Smooth muscle cell (in vitro differentiated cells): Measurements from ENCODE around the gene FBN2. TPM values are rescaled to one million over a fixed set of nuclear protein-coding genes. Genes with fewer than 3 reads are reported as not detected.

Experiments used
- DNase-seq: peaks from one replicate; lab custom pipeline; 2025; ENCODE audit not compliant: unreplicated experiment; lab: John Stamatoyannopoulos, UW
- H2AFZ ChIP-seq: fragments of 200-600 bp; sonication (generic); 2 replicates; pipeline ENCODE4 v1.6.0; 2016; ENCODE audit warnings: antibody characterized with exemption, low read depth, mild to moderate bottlenecking
- H3F3A ChIP-seq: fragments of 200-600 bp; sonication (generic); 2 replicates; pipeline ENCODE4 v1.6.0; 2017; ENCODE audit warnings: antibody characterized with exemption, low read depth
- H3K27ac ChIP-seq: fragments of 200-600 bp; sonication (generic); 2 replicates; pipeline ENCODE4 v1.5.1; 2016; ENCODE audit warnings: low read depth, mild to moderate bottlenecking
- H3K27me3 ChIP-seq: fragments of 200-600 bp; sonication (generic); 2 replicates; pipeline ENCODE4 v1.6.1; 2016; ENCODE audit warnings: low read depth, mild to moderate bottlenecking
- H3K36me3 ChIP-seq: fragments of 200-600 bp; sonication (generic); 2 replicates; pipeline ENCODE4 v1.5.1; 2016; ENCODE audit warnings: low read depth
- H3K4me1 ChIP-seq: fragments of 200-600 bp; sonication (generic); 2 replicates; pipeline ENCODE4 v1.5.1; 2016; ENCODE audit warnings: low read depth
- H3K4me2 ChIP-seq: fragments of 200-600 bp; sonication (generic); 2 replicates; pipeline ENCODE4 v1.6.0; 2016; ENCODE audit warnings: mild to moderate bottlenecking
- H3K4me3 ChIP-seq: fragments of 200-600 bp; sonication (generic); 2 replicates; pipeline ENCODE4 v1.5.1; 2016; ENCODE audit warnings: mild to moderate bottlenecking
- H3K79me2 ChIP-seq: fragments of 200-600 bp; sonication (generic); 2 replicates; pipeline ENCODE4 v1.6.0; 2016; ENCODE audit warnings: low read depth, mild to moderate bottlenecking
- H3K9ac ChIP-seq: fragments of 200-600 bp; sonication (generic); 2 replicates; pipeline ENCODE4 v1.6.0; 2016; ENCODE audit warnings: low read depth
- H3K9me3 ChIP-seq: fragments of 200-600 bp; sonication (generic); replicated peaks from 2 replicates; pipeline ENCODE4 v1.5.1; 2016; ENCODE audit warnings: low read depth
- H4K20me1 ChIP-seq: fragments of 200-600 bp; sonication (generic); 2 replicates; pipeline ENCODE4 v1.6.0; 2016; ENCODE audit warnings: low read depth
- WGBS: methylation state at CpG from one replicate; pipeline ENCODE4 v1.1.7; 2016; ENCODE audit warnings: low lambda C conversion rate; 5-methylcytosine and 5-hydroxymethylcytosine counted together
- polyA plus RNA-seq: library from polyadenylated mRNA; unstranded; fragments of >200 nt; fragmentation: Nextera tagmentation; extraction: Ambion mirVana; gene quantifications from 2 replicates; pipeline ENCODE4 v1.2.1, GENCODE V29; 2016
- total RNA-seq: library from RNA; depleted of rRNA; stranded (reverse); fragments of >200 nt; gene quantifications from 2 replicates; pipeline ENCODE4 v1.2.3, GENCODE V29; 2014
- TF ChIP-seq, protein P1 (sequence below): fragments of 200-600 bp; sonication (generic); IDR thresholded peaks from 2 replicates; pipeline ENCODE4 v1.5.1; 2017; ENCODE audit warnings: borderline replicate concordance, mild to moderate bottlenecking, antibody characterized with exemption; ENCODE audit not compliant: insufficient read depth, poor library complexity, severe bottlenecking

Gene FBN2
- total and polyA plus RNA-seq, 2 experiments from 2014 or later, result 17.2 to 25.9 TPM

DNA sequence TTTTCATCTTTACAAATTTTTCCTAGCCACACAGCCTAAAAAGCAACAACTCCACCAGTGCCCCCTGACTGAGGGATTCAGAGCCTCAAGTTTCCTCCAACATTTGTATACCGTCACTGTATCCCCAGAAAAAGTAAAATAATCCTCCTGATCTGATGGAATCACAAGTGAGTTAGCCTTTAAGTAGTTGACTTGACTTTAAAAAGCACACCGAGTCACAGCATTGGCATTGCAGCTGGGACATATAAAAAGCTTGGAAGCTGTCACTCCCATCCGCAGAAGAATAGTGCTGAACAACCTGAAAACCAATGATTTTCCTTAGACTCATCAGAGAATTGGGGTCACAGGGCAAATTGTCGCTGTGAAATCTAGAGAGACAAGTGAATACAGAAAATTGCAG lies 41.6 kb upstream of the FBN2 start:
- DNase-seq, result no peak
- Histone ChIP-seq H3K4me1 (no peaks in the 10 kb centered on the region), H3K27me3 (no peaks in the 10 kb centered on the region), H3K27ac (no peak overlapping the region), H3K4me2 (peak overlapping the region; percentile 3), H3K9me3 (no peaks in the 10 kb centered on the region), H3F3A (no peaks in the 10 kb centered on the region), H3K4me3 (no peak overlapping the region), H2AFZ (no peak overlapping the region), H3K36me3 (no peaks in the 10 kb centered on the region), H3K9ac (no peak overlapping the region), H3K79me2 (no peaks in the 10 kb centered on the region), H4K20me1 (no peaks in the 10 kb centered on the region)
- TF ChIP-seq, protein P1, sequence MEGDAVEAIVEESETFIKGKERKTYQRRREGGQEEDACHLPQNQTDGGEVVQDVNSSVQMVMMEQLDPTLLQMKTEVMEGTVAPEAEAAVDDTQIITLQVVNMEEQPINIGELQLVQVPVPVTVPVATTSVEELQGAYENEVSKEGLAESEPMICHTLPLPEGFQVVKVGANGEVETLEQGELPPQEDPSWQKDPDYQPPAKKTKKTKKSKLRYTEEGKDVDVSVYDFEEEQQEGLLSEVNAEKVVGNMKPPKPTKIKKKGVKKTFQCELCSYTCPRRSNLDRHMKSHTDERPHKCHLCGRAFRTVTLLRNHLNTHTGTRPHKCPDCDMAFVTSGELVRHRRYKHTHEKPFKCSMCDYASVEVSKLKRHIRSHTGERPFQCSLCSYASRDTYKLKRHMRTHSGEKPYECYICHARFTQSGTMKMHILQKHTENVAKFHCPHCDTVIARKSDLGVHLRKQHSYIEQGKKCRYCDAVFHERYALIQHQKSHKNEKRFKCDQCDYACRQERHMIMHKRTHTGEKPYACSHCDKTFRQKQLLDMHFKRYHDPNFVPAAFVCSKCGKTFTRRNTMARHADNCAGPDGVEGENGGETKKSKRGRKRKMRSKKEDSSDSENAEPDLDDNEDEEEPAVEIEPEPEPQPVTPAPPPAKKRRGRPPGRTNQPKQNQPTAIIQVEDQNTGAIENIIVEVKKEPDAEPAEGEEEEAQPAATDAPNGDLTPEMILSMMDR, result no peak
- 59% methylated on average over 4 of the region's 4 CpGs for WGBS

DNA sequence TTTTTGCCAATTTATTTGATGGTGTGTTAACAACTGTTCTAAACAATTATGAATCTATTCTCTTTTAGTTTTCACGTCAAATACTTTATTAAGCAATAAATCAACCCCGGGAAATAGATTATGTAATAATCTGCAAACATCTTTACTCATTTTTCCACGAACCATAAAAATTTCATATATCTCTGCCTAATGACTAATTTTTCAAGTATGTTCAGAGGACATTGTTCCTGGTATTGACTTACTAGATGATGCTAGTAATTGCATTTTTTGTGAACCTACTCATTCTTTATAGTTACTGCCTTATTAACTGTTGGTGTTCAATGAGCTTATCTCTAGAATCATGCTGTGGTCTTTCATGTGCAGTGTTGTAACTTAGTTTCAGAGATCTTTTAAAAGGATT lies 41.0 kb upstream of the FBN2 start:
- Histone ChIP-seq H3K9me3 (no peaks in the 10 kb centered on the region), H4K20me1 (no peaks in the 10 kb centered on the region), H3K4me2 (peak overlapping the region; percentile 3), H3K9ac (no peak overlapping the region), H2AFZ (no peak overlapping the region), H3K4me1 (no peaks in the 10 kb centered on the region), H3K79me2 (no peaks in the 10 kb centered on the region), H3F3A (peaks cover 5% of the 10 kb centered on the region), H3K27ac (no peak overlapping the region), H3K4me3 (no peak overlapping the region), H3K27me3 (no peaks in the 10 kb centered on the region), H3K36me3 (no peaks in the 10 kb centered on the region)
- 61% methylated on average over 3 of the region's 3 CpGs for WGBS
- TF ChIP-seq, protein P1, result no peak
- DNase-seq, result no peak

DNA sequence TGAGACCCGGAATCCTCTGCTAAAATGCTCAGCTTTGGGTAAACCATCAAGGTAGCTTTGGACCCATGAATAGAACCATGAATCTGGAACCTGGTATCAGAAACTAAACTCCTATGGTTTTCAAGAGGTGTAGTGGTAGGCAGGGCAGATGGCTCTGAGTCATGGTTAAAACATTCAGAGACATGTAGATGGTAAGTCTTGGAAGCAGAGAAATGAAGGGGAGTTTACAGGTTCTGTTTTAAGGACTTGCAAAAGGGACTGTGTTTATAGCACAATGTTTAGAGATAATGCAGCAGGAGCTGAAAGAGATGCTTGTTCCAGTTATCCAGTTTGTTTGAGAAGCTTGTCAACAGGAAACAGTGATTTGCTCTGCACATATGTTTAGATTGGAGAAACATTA lies 36.0 kb upstream of the FBN2 start:
- H3K79me2 ChIP-seq, result no peaks in the 10 kb centered on the region
- peaks cover 20% of the 10 kb centered on the region for H3F3A ChIP-seq
- H3K9me3 ChIP-seq, result no peaks in the 10 kb centered on the region
- peak overlapping the region; percentile 30 for H3K4me2 ChIP-seq
- H3K27me3 ChIP-seq, result no peaks in the 10 kb centered on the region
- H3K4me1 ChIP-seq, result no peaks in the 10 kb centered on the region
- no peak for DNase-seq
- H3K4me3 ChIP-seq, result no peak overlapping the region
- no peak overlapping the region for H2AFZ ChIP-seq
- H4K20me1 ChIP-seq, result no peaks in the 10 kb centered on the region
- TF ChIP-seq, protein P1, result no peak
- peak overlapping the region; percentile 59 for H3K27ac ChIP-seq
- no peak overlapping the region for H3K9ac ChIP-seq
- 68% methylated on average over 1 of the region's 1 CpG for WGBS
- H3K36me3 ChIP-seq, result no peaks in the 10 kb centered on the region

DNA sequence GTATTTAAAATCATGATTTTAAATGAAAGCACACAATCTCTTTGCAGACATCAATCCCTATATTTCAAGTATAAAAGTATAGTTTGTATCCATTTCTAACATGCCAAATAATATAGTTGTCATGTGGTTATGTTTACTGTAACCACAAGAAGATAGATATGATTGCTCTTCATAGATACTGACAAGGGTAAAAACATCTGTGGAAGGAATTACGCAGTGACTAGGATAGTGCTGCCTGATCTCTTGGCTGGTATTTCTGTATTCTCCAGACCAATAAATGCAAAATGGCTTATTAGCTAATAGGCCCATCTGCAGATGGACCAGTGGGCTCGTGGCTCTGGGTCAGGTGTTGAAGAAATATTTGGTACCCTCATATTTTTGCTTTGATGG lies 34.9 kb upstream of the FBN2 start:
- Histone ChIP-seq H4K20me1 (no peaks in the 10 kb centered on the region), H3K9ac (no peak overlapping the region), H3K79me2 (no peaks in the 10 kb centered on the region), H2AFZ (no peak overlapping the region), H3K27ac (peak overlapping the region; percentile 59), H3K4me1 (no peaks in the 10 kb centered on the region), H3K27me3 (no peaks in the 10 kb centered on the region), H3F3A (peaks cover 20% of the 10 kb centered on the region), H3K36me3 (no peaks in the 10 kb centered on the region), H3K4me3 (no peak overlapping the region), H3K9me3 (no peaks in the 10 kb centered on the region), H3K4me2 (peak overlapping the region; percentile 30)
- DNase-seq, result no peak
- WGBS, result 58% methylated on average over 2 of the region's 2 CpGs
- TF ChIP-seq, protein P1, result no peak
